ENCODE measurements around the gene ADAP1. TPM values are rescaled to one million over a fixed set of nuclear protein-coding genes. Genes with fewer than 3 reads are reported as not detected.

ADAP1 gene
- total and polyA plus RNA-seq, 2 of the 13 experiments (the other 11 are each of a cell fraction or from before 2014, with no cell fraction given) = 10.5 to 24.6 TPM

DNA sequence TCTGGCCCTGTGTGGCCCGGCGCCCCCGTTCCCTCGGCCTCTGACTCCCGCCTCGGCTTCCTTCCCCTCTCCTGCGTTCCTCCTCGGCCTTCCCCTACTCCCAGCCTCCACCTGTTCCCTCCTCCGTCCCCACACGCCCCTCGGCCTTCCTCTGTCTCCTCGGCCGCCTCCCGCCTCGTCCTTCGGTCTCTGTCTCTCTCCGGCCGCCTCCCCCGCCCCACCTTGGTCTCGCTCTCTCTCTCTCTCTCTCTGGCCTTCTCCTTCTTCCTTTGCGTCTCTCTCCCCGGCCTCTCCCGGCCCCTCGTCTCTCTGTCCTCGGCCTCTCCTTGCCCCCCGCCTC is 77.5 kb downstream of the ADAP1 start:
- peak overlapping the region; percentile 92 for H3K9ac ChIP-seq (ENCODE audit: insufficient read depth, low read depth, low read length)
- H3K27me3 ChIP-seq (ENCODE audit: control insufficient read depth in 1 of 2, insufficient read depth in 2 of 2, low read length in 2 of 2) = no peaks in the 10 kb centered on the region
- peak overlapping the region; percentile 73 to 98 (median 86) for H3K4me3 ChIP-seq (replicated peaks in 1 of 3; ENCODE audit: insufficient read depth in 1 of 3, low read depth in 2 of 3, low read length in 3 of 3)
- H3K9me3 ChIP-seq (ENCODE audit: low read length) = no peaks in the 10 kb centered on the region
- intact Hi-C loops (cut with micrococcal nuclease; ENCODE audit: unreplicated experiment) = loop anchor here (5.0 to 10.0 kb wide), 2 partner anchors 62 to 75 kb away; partner anchors contain the start of gene ADAP1
- BruUV-seq (replicated peaks) = no TSS peak
- H3K27ac ChIP-seq (ENCODE audit: extremely low read length, insufficient read depth, low read length) = peak overlapping the region; percentile 83
- peaks cover 41% of the 10 kb centered on the region for H3K4me1 ChIP-seq (ENCODE audit: insufficient read depth, low read length)
- ChIA-PET POLR2A (interaction anchor here (0.6 to 1.1 kb wide), 2 partner anchors 100 to 116 kb away, joined by 3 read pairs; no protein-coding TSS in a partner anchor), CTCF (ENCODE audit: low intra/inter-chr PET ratio, low total read pairs) (no interaction called here)
- peak overlapping the region; percentile 68 for H3K4me2 ChIP-seq (ENCODE audit: low read depth, low read length)
- FAIRE-seq (no peak), DNase-seq (ENCODE audit: low spot score) (no peak), ATAC-seq (peak; percentile 44)
- no peak overlapping the region for H2AFZ ChIP-seq (ENCODE audit: low read length)
- peaks cover 41% of the 10 kb centered on the region for H3K79me2 ChIP-seq (ENCODE audit: insufficient read depth, low read length)
- peaks cover 6 to 21% of the 10 kb centered on the region in 2 experiments for H3K36me3 ChIP-seq (replicated peaks in 1 of 2; ENCODE audit: control insufficient read depth in 1 of 2, insufficient read depth in 2 of 2, low read length in 2 of 2)
- peaks cover 29% of the 10 kb centered on the region; the same call in 1 of the 2 replicates for H4K20me1 ChIP-seq (ENCODE audit: insufficient read depth, low read length)
- in situ Hi-C loops (cut with HindIII; ENCODE audit: extremely low pct_ligation_motif_present, low pct_unique_long_range_greater_than_20kb) = no loop called here
- under 1% methylated on average over 26 of the region's 26 CpGs for WGBS (ENCODE audit: low lambda C conversion rate)
- TF ChIP-seq, protein P1, sequence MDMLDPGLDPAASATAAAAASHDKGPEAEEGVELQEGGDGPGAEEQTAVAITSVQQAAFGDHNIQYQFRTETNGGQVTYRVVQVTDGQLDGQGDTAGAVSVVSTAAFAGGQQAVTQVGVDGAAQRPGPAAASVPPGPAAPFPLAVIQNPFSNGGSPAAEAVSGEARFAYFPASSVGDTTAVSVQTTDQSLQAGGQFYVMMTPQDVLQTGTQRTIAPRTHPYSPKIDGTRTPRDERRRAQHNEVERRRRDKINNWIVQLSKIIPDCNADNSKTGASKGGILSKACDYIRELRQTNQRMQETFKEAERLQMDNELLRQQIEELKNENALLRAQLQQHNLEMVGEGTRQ (IDR thresholded peaks at IDR 0.05; ENCODE audit: low read depth, low read length) = no peak
- TF ChIP-seq, protein P1 (CRISPR knock-in tag; IDR thresholded peaks at IDR 0.05; ENCODE audit: borderline replicate concordance) = no peak
- TF ChIP-seq ZFX (CRISPR knock-in tag; IDR thresholded peaks at IDR 0.05; ENCODE audit: low read depth) = peak; percentile 59; the same call in 1 of the 2 replicates
- 0 out of 4 replicates have a peak, but pooled peaks of 1 of the 2 experiments have one; percentile 43 for TF ChIP-seq POLR2A (IDR thresholded peaks at IDR 0.05; ENCODE audit: insufficient read depth in 1 of 2, low read depth in 2 of 2, low read length in 2 of 2)
- TF ChIP-seq, protein P2, sequence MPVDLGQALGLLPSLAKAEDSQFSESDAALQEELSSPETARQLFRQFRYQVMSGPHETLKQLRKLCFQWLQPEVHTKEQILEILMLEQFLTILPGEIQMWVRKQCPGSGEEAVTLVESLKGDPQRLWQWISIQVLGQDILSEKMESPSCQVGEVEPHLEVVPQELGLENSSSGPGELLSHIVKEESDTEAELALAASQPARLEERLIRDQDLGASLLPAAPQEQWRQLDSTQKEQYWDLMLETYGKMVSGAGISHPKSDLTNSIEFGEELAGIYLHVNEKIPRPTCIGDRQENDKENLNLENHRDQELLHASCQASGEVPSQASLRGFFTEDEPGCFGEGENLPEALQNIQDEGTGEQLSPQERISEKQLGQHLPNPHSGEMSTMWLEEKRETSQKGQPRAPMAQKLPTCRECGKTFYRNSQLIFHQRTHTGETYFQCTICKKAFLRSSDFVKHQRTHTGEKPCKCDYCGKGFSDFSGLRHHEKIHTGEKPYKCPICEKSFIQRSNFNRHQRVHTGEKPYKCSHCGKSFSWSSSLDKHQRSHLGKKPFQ (CRISPR knock-in tag; IDR thresholded peaks at IDR 0.05; ENCODE audit: insufficient replicate concordance) = peak; percentile 53
- TF ChIP-seq AGO2 (optimal IDR thresholded peaks at IDR 0.05; ENCODE audit: low read depth, low read length) = peak; percentile 8
- peak; percentile 42; the same call in 1 of the 2 replicates for TF ChIP-seq ARNTL (CRISPR knock-in tag; IDR thresholded peaks at IDR 0.05)
- TF ChIP-seq ZNF891 (CRISPR knock-in tag; IDR thresholded peaks at IDR 0.05) = 0 out of 2 replicates have a peak, but pooled peaks have one; percentile 26
- TF ChIP-seq, protein P3, sequence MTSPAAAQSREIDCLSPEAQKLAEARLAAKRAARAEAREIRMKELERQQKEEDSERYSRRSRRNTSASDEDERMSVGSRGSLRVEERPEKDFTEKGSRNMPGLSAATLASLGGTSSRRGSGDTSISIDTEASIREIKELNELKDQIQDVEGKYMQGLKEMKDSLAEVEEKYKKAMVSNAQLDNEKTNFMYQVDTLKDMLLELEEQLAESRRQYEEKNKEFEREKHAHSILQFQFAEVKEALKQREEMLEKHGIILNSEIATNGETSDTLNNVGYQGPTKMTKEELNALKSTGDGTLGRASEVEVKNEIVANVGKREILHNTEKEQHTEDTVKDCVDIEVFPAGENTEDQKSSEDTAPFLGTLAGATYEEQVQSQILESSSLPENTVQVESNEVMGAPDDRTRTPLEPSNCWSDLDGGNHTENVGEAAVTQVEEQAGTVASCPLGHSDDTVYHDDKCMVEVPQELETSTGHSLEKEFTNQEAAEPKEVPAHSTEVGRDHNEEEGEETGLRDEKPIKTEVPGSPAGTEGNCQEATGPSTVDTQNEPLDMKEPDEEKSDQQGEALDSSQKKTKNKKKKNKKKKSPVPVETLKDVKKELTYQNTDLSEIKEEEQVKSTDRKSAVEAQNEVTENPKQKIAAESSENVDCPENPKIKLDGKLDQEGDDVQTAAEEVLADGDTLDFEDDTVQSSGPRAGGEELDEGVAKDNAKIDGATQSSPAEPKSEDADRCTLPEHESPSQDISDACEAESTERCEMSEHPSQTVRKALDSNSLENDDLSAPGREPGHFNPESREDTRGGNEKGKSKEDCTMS (CRISPR knock-in tag; conservative IDR thresholded peaks at IDR 0.05) = no peak
- TF ChIP-seq, protein P4, sequence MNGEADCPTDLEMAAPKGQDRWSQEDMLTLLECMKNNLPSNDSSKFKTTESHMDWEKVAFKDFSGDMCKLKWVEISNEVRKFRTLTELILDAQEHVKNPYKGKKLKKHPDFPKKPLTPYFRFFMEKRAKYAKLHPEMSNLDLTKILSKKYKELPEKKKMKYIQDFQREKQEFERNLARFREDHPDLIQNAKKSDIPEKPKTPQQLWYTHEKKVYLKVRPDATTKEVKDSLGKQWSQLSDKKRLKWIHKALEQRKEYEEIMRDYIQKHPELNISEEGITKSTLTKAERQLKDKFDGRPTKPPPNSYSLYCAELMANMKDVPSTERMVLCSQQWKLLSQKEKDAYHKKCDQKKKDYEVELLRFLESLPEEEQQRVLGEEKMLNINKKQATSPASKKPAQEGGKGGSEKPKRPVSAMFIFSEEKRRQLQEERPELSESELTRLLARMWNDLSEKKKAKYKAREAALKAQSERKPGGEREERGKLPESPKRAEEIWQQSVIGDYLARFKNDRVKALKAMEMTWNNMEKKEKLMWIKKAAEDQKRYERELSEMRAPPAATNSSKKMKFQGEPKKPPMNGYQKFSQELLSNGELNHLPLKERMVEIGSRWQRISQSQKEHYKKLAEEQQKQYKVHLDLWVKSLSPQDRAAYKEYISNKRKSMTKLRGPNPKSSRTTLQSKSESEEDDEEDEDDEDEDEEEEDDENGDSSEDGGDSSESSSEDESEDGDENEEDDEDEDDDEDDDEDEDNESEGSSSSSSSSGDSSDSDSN (CRISPR knock-in tag; IDR thresholded peaks at IDR 0.05) = peak; percentile 42; the same call in 1 of the 2 replicates
- TF ChIP-seq, protein P5, sequence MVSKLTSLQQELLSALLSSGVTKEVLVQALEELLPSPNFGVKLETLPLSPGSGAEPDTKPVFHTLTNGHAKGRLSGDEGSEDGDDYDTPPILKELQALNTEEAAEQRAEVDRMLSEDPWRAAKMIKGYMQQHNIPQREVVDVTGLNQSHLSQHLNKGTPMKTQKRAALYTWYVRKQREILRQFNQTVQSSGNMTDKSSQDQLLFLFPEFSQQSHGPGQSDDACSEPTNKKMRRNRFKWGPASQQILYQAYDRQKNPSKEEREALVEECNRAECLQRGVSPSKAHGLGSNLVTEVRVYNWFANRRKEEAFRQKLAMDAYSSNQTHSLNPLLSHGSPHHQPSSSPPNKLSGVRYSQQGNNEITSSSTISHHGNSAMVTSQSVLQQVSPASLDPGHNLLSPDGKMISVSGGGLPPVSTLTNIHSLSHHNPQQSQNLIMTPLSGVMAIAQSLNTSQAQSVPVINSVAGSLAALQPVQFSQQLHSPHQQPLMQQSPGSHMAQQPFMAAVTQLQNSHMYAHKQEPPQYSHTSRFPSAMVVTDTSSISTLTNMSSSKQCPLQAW (CRISPR knock-in tag; IDR thresholded peaks at IDR 0.05) = no peak
- TF ChIP-seq, protein P6, sequence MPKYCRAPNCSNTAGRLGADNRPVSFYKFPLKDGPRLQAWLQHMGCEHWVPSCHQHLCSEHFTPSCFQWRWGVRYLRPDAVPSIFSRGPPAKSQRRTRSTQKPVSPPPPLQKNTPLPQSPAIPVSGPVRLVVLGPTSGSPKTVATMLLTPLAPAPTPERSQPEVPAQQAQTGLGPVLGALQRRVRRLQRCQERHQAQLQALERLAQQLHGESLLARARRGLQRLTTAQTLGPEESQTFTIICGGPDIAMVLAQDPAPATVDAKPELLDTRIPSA (CRISPR knock-in tag; IDR thresholded peaks at IDR 0.05; ENCODE audit: borderline replicate concordance) = 0 out of 2 replicates have a peak, but pooled peaks have one; percentile 10
